Daoy (cell line): ENCODE results near the gene PPP1R37. TPM values are rescaled to one million over a fixed set of nuclear protein-coding genes. Genes with fewer than 3 reads are reported as not detected.

Source experiments
- DNase-seq: peaks from one replicate; pipeline ENCODE4 v3.0.0-alpha.2; 2015; ENCODE audit warnings: low read depth
- total RNA-seq: library from RNA; depleted of rRNA; stranded (reverse); fragments of >200 nt; shearing (Covaris generic); gene quantifications from 2 replicates; pipeline ENCODE4 v1.2.3, GENCODE V29; 2014

The PPP1R37 gene
- total RNA-seq, 1 experiment from 2014 or later: 30.6 TPM

- peak; percentile 72 for DNase-seq
These were observed 59.7 kb downstream of the PPP1R37 start for GRCh38 chr19:45152504-45153338.

DNA sequence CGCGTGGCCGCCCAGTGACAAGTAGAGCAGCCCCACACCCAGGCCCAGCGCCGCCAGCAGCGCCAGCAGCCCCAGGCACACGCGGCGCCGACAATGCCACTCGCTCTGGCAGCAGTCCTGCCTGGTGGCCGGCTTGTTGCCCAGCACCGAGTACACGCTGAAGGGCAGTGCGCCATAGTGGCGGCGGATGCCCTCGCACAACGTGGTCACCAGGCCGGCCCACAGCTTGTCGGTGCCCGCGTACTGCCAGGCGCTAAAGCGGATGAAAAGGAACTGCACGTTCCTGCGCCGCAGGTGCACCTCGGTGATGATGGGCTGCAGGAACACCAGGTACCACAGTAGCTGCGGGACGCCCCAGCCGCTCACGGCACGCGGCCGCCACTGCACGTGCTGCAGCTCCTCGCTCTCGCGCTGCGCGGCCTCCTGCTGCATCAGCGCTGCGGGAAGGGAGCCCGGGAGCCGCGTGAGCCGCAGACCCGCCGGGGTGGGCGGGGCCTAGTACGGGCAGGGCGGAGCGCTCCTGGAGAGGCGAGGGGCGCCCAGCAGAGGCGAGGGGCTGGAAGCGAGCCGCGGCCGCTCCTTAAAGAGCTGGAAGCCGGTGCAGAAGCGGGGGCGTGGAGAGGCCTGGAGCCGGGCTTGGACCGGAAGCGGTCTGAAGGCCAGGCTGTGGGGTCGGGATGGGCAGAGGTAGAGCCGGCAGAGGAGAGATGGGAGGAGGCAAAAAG lies 60.5 kb downstream of the PPP1R37 start:
- DNase-seq: peak; percentile 64

GRCh38 chr19:45154064-45154827 lies 61.3 kb downstream of the PPP1R37 start:
- peak; percentile 96 for DNase-seq

DNA sequence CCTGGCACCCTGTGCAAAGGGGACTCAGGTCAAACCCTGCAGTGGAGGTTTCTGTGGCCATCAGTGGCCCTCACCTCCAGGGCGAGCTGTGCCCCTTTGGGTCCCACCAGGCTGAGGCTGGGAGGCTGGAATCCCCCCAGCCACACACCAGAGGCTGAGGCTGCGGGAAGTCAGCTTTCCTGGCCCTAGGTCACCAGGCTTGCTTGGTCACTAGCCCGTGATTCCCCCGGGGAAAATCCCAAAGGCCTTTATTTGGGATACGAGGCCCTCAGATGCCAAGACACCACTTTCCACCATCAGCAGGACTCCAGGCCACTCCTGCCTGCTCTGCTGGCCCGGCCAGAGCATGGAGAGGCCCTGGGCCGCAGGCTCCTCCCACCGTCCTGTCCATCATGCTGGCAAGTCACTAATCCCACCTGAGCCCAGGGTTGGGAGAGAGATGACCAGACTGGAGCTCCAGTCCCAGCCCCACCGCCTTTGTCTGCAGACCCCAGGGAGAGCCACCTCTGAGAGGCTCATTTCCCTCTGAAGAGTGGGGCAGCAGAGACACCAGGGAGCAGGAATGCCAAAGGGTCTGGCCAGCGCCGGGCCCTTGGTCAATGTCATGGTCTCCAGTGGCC lies 63.1 kb downstream of the PPP1R37 start:
- no peak for DNase-seq

DNA sequence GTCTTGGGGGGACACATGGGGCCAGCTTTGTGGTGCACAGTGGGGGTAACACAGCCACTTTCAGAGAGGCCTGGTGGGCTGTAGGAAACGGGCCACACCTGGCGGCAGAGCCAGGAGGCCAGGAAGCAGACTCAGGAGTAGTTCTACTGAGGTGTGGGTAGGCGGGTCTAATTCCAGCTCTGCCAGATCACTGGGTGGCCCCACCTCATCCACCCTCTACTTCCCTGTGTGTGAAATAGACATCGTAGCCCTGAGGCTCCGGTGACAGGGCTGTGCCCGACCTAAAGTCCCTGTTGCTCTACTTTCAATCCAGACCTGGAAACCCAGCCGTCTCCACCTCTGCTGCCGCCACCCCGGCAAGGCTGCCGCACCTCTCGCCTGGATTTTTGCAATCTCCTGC lies 63.8 kb downstream of the PPP1R37 start:
- no peak for DNase-seq

- no peak for DNase-seq
These were observed 65.7 kb downstream of the PPP1R37 start for GRCh38 chr19:45158503-45159209.

DNA sequence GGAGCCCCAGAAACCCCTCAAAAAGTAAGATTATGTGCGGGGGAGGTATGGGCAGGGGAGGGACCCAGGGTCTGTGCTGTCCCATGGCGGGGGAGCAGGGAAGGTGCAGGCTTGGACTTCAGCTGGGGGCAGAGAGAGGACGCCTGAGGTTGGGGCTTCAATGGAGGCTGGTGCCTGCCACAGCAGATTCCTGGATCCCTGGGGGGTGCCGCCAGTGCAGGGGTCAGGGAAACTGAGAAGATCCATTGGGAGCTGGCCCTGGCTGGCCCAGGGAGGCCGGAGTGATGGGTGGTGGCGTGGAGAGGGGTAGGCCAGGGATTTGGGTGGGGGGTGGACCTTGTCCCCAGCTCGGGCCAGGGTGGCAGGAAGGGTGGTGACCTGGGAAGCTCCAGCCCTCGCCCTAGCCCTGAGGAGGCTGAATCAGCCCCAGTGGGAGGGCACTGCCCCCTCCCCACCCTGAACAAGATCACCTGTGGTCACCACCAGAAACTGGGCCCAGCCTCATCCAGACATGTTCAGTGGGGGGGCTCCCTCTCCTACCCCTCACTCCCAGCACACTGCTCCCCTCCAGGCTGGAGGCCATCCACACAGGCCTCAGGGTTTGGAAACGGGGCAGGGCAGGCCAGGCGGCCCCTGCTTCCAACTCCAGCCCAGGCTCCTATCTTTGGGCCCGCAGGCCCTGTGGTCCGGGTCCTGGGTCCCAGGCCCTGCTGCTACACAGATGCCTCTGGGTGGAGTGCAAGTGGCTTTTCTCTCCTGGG lies 66.4 kb downstream of the PPP1R37 start:
- DNase-seq: no peak

GRCh38 chr19:45159971-45160324 lies 67.0 kb downstream of the PPP1R37 start:
- no peak for DNase-seq

DNA sequence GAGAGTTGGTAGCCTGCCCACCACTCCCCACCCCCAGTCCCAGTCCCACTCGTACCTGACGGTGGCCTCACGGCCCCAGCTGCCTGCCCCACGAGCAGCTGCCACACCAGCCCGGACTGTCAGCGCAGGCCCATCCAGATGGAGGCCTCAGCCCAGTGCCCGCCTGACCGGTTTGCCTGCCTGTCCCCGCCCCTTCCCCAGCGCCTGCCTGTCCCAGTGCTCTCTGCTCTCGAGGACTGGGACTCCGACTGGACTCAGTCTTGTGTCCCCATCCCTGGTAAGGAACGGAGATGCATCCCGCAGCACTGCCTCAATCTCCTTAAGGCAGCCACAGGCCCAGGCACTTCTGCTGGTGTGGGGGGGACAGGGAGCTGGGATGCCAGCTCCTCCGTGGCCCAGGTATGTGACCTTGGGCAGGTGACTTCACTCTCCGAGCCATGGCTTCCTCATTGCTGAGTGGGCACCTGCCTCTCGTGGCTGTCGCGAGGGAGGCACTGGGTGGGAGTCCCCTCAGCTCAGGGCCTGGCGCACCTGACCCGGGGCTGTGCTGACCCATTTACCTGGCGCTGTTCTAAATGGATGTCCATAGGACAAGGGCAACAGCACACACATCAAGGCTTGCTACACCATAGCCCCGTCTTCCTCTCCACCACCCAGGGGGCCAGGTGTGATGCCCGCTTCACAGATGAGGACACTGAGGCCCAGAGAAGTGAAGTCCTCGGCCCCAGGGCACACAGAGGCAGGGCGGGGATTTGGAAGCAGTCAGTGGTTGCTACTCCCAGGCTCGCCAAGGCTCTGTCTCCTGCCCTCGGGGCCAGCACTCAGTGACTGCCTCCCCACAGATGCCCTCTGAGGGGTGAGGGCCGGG lies 68.1 kb downstream of the PPP1R37 start, which contains the start of gene NKPD1:
Gene NKPD1, minus strand, starts transcription at position 113 of the 868 bp plus-strand sequence. CDS start 832 bp downstream, outside the sequence.
- no peak for DNase-seq

DNA sequence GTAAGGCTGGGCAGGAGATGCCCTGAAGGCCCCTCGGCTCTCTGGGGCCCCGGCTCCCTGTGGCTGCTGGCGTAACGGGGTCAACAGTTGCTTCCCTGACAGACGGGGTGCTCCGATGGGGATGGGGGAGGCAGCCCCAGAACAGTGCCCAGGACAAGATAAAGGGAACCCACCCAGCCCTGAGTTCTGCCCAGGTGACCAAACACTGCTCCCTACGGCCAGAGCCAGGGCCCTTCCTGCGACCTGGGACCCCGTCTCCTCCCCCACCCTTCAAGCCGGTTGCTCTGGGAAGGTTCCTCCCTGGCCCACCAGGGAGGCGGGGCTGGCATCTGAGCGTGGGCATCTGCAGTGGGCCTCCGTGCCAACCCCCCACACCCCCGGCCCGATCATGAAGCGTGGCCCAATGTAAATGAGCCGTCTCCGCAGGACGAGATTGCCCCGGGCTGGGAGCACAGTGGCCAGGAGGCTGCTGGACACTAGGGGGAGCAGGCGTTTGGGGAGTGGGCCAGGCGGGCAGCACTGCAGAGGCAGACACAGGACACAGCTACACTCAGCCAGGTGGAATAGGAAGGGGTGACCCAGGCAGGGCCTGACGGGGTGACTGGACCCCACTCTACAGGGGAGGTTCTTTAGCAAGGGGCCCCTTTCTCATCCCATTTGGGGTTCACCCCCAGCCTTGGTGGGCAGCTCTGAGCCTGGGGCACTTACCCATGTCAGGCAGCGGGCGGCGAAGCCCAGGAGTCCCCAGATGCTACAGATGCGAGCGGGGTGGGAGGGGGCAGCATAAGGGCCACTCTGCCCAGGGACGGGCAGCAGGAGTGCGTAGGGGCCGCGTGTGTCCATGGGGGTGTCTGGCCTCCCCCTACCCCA lies 69.0 kb downstream of the PPP1R37 start:
- DNase-seq: peak; percentile 52

DNA sequence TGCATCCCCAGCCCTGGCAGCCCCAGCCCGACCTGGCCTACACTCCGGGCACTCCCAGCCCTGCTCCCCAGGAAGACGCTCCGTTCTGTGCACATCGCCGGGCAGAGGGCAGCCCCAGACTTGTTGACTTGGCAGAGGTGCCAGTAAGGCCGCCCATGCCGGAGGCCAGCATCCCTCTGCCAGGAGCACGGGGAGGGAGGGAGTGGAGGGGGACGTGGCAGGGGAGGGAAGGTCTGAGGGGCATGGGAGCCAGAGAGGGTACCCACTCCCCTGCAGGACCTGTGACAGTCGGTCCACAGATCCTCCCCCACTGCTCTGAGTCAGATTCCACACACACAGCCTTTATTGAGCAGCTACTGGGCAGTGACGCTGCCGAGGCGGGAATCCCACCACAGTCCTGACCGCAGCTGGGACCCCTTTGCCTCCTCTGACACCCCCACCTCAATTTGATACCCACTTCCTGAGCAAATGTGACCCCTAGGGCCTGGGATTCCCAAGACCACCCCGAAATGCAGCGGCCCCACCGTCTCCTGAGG lies 69.7 kb downstream of the PPP1R37 start:
- DNase-seq: no peak

GRCh38 chr19:45163156-45163555 lies 70.2 kb downstream of the PPP1R37 start:
- no peak for DNase-seq

DNA sequence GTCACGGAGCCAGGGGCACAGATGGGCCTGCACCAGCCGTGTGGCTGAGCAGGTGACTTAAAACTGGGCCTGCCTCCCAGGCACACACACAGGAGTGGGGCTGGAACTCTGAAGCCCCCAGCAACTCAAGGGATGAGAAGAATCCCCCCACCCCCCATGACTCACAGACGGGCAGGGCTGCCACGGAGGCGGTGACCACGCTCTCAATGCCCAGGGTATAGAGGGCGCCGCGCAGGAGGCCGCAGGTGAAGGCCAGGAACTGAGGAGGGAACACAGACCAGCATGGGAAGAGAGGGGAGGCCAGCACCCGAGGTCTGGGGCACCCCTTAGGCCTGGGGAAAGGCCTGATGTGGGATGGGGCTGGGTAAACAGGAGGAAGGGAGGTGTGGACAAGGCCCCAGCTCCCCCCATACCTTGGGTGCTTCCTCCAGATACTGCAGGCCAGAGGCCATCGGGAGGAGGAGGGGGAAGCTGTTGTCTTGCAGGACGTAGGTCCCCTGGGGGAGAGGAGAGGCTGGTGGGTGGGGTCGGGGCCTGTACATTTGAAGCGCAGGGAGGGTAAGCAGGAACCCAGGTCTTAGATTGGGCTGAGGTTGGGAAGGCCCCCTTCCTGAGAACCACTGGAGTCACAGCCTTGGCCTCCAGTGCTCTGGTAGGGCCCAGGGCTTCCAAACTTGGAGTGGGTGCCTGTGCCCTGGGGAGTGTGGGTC lies 70.9 kb downstream of the PPP1R37 start:
- no peak for DNase-seq

GRCh38 chr19:45164577-45165335 lies 71.8 kb downstream of the PPP1R37 start:
- peak; percentile 84 for DNase-seq

- no peak for DNase-seq
These were observed 73.8 kb downstream of the PPP1R37 start for GRCh38 chr19:45166723-45167252.

DNA sequence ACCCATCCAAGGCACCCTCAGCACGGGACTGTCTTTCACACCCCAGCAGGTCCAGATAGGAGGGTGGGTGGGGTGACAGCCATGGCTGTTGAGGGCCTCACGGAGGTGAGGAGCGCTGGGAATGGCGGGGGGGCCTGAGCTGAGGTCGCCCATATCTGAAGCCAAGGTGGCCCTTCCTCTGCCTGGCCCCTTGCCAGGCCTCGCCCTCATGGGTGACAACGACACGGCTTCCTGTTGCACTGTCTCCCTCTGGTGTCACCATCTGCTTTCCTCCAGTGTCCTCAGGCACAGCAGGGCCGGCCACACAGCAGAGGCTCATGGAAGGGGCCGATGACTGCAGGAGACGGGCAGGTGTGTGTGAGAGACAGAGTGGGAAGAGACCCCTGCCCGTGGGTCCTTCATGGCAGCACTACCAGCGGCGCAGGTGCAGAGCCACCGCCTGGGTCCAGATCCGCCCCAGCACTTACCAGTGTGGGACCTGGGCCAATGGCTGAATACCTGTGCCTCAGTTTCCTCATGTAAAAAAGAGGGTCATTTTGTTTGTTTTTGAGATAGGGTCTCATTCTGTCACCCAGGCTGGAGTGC lies 75.9 kb downstream of the PPP1R37 start:
- DNase-seq: no peak
